ENCODE measurements around the gene DCXR.

Gene DCXR

DNA sequence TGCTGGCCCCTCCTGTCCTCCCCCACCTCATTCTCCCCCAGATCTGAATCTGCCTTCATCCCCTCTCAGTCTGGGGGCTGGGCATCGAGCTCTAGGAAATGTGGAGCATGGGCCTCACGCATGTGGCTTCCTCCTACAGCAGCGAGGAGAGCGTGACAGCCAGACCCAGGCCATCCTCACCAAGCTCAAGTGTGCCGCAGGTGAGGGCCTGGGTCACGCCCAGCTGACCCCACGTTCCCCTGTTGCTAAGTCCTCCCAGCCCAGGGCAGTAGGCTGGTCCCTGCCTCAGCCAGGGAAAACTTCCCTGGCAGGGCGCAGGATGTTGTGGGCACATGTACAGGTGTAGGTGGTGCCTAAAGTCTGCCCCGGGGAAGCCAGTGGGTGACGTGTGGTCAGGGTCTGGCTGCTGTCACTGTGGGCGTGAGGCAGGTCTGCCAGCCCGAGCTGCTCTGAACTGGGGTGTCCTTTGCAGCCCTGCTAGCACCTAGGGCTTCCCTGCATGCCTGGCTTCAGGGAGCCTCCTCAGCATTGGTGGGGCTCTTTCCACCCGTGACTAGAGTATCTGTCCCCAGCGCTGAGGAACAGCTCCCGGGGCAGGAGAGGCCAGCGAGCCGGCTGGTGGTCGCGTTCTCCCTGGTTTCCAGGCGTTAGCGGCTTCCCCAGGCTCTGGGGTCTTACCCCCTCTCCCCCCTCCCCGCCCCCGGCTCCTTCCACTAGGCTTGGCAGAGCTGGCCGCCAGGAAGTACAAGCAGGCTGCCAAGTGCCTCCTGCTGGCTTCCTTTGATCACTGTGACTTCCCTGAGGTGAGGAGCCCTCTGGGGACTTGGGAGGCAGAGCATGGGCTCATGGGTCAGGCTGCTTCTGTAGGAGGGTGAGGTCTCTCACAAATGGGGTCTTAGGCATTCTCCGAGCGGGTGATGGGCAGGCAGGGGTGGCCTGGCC, 17.8 kb upstream of the DCXR start:
- no peak for DNase-seq

DNA sequence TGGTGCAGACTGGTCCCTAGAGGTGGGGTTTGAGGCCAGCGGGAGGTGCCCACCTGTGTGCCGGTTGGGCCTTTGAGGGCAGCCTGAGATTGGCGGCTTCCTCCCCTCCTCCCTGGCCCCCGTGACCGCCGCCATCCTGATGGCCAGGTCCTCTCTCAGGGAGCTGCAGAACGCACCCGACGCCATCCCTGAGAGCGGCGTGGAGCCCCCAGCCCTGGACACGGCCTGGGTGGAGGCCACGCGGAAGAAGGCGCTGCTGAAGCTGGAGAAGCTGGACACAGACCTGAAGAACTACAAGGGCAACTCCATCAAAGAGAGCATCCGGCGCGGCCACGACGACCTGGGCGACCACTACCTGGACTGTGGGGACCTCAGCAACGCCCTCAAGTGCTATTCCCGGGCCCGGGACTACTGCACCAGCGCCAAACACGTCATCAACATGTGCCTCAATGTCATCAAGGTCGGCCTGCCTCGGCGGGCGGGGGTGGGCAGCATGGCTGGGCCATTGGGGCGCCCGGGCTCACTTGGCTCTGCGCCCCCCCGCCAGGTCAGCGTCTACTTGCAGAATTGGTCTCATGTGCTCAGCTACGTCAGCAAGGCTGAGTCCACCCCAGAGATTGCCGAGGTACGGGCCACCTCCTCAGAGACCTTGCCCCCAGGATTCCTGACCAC, 17.0 kb upstream of the DCXR start:
- DNase-seq: no peak

- DNase-seq: no peak
Measured at GRCh38 chr17:82053556-82054263, 16.2 kb upstream of the DCXR start.

DNA sequence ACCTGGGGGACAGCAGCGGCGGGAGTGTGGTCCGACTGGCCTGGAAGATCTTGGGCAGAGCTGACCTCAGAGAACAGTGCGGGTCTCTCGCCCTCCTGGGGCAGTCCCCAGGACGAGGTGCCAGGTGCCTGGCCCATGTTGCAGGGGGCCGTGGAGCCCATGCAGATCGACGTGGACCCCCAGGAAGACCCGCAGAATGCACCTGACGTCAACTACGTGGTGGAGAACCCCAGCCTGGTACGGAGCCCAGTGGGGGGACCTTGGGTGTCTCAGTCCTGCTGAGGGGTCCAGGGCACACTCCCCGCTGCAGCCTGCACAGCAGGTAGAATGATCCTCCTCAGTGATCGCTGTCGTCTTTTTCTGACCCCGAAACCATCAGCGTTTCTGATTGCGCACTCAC, 15.6 kb upstream of the DCXR start:
- DNase-seq: no peak

GRCh38 chr17:82052638-82053059, 15.2 kb upstream of the DCXR start:
- no peak for DNase-seq

- peak in 48 of 51 donors; percentile 8 to 86 (median 60) for DNase-seq
Measured at GRCh38 chr17:82051776-82052637, 14.5 kb upstream of the DCXR start, which contains the start of the genes GPS1 and RFNG. Gene GPS1, plus strand, starts transcription at chr17:82051898. Its CDS starts 34 bp downstream, at chr17:82051932. Gene RFNG, minus strand, starts transcription at chr17:82051811. Its CDS starts 45 bp downstream, at chr17:82051766.

- no peak for DNase-seq
Measured at GRCh38 chr17:82050761-82051641, 13.5 kb upstream of the DCXR start.

DNA sequence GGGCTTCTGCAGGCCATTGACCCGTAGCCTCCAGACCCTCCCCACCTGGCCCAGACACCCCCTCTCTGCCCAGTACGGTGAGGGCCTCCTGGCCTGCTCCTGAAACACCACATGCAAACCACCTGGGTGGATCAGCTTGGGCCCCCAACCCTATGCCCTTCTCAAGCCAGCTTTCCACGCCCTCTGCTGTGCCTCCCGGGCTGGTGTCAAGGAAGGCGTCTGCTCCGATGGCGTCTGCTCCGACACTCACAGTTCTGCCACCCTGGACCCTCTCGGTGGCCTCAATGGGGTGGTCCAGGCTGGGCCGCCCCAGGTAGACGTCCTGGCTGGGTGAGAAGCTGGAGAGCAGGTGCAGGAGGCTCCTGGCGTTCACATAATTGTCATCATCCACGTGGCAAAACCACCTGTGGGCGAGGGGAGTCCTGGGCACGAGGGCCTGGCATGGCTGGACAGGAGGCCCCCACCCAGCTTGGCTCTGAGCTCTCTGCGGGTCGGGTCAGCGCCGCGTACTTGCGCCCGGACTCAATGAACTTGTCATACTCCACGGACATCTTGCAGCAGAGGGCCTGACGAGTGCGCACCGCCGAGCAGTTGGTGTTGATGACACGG, 12.8 kb upstream of the DCXR start:
- no peak for DNase-seq

DNA sequence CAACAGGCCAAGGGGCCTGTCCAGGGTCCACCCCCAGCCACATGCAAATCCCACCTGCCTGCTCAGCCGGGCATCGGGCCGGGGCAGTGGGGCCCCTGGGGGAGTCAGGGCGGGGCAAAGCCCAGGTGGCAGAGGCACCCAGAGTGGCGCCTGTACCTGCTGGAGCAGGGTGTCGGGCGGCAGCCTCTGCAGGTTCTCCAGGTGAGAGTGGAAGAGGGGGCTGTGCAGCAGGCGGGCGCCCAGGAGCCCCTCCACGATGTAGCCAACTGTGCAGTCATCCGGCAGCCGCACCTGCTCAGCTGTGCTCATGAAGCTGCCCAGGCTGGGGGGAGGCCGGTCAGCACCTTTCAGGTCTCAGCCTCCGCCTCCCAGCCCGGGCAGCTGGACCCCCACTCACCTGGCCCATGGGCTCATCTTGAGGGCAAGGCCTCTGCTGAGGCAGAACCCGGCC, 12.0 kb upstream of the DCXR start:
- no peak for DNase-seq

GRCh38 chr17:82049106-82049505, 11.6 kb upstream of the DCXR start:
- DNase-seq: no peak

DNA sequence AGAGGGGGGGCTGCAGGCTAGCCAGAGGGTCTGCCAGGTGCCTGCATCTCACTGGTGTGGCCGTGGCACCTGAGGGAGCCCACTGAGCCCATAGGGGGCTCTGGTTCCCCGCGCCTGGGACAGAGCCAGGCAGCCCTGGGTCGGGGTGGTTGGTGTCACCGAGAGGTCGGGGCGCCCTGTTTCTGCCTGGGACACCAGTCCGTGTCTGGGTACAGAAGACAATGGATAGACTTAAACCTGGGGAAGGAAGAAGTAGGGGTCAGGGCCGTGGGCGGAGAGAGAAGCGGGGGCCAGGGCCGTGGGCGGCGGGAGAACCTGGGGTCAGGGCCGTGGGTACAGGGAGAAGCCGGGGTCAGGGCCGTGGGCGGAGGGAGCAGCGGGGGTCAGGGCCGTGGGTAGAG, 11.1 kb upstream of the DCXR start:
- no peak for DNase-seq

DNA sequence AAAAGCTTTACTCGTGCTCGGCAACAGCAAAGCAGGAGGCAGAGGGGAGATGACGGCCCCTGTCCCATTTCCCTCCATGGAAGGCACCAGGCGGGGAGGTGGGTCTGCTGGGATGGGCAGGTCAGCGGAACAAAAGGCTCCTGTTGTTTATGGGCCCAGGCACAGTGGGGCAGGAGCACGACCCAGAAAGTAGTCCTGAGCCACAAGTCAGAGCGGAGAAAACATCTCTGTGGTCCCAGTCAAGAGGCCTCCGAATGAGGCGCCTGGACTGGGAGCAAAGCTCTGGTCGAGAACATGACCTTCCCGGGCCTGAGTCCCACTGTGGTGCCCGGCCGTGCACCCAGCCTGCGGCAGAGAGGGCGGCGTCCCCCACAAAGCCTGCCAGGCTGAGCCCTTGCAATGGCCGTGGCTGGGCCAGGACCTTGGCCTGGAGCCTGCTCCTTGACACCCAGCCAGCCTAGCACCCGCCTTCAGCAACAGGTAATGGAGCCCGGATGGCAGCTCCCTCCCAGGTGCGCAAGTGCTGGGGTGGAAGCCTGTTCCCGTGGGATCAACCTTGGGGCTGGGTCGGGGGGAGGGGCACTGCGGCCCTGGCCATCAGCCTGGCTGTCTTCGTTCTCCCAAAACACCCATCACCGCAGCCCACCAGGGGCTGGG, 10.5 kb upstream of the DCXR start:
- DNase-seq: no peak

DNA sequence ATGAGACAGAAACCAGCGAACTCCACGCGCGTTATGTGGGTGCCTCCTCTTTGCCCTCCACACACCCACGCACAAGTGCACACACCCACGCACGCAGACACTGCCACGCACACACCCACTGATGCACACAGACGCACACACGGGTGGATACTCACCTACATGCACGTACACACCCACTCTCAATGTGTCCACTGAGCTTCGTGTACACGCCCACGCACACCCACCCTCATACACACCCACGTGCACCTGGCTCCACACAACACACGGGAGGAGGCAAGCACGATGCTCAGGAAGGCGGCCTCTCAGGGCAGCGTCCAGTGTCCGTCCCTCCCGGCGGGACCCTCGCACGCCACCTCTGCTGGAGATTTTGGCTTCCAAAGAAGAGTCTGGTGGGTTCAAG, 9.9 kb upstream of the DCXR start:
- DNase-seq: no peak

DNA sequence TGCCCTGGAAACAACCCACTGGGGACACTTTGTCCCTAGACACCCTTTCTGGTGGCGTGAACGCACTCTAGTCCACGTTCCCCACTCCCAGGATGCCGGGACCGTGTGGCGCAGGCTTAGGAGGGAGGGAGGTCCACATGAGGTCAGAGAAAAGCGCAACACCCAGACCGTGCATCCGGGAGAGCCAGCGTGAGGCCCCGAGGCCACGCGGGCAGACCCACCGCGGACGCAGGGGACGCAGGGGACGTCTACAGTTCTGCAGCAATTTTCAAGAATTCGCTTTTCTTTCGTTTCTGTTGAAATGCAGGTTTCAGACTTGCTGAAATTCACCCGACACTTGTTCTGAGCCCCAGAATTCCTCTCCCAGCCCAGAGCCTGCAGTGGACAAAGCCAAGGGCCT, 9.4 kb upstream of the DCXR start:
- no peak for DNase-seq

- DNase-seq: no peak
Measured at GRCh38 chr17:82045936-82046484, 8.5 kb upstream of the DCXR start.

- no peak for DNase-seq
Measured at GRCh38 chr17:82043507-82043906, 6.0 kb upstream of the DCXR start.

GRCh38 chr17:82042649-82043048, 5.2 kb upstream of the DCXR start:
- no peak for DNase-seq

- no peak for DNase-seq
Measured at GRCh38 chr17:82041144-82041814, 3.8 kb upstream of the DCXR start.
